Left lung (tissue), 10 donors: ENCODE data around the gene SCG5. TPM values are rescaled to one million over a fixed set of nuclear protein-coding genes. Genes with fewer than 3 reads are reported as not detected.
A peak's percentile ranks its signal among the peaks of the same experiment; 100 is the strongest.

ENCODE experiments used
- ATAC-seq: fragments of 200-7000 bp; cut with Tn5 transposase; one replicate; pipeline ENCODE4 v1.9.1; 2020; ENCODE audit warnings: moderate library complexity
- DNase-seq, 4 donors: peaks; one replicate each; pipeline ENCODE4 v3.0.0-alpha.2; 2013 to 2020
- H3K27ac ChIP-seq, 2 donors: fragments of 200-600 bp; sonication (generic) in 1 of 2; one replicate each; pipeline versions ENCODE4 v1.5.0 to v1.8.0; 2020 to 2021
- H3K27me3 ChIP-seq, 2 donors: fragments of 200-600 bp; sonication (generic) in 1 of 2; one replicate each; pipeline versions ENCODE4 v1.5.0 to v1.8.0; 2020 to 2021
- H3K36me3 ChIP-seq, 2 donors: fragments of 200-600 bp; sonication (generic) in 1 of 2; one replicate each; pipeline versions ENCODE4 v1.5.0 to v1.8.0; 2020 to 2021
- H3K4me1 ChIP-seq, 2 donors: fragments of 200-600 bp; one replicate each; pipeline ENCODE4 v1.8.0; 2021
- H3K4me3 ChIP-seq, 2 donors: fragments of 200-600 bp; sonication (generic) in 1 of 2; one replicate each; pipeline versions ENCODE4 v1.5.0 to v1.8.0; 2020 to 2021; ENCODE audit warnings: mild to moderate bottlenecking in 1 of 2
- H3K9me3 ChIP-seq, 2 donors: fragments of 200-600 bp; sonication (generic) in 1 of 2; one replicate each; pipeline versions ENCODE4 v1.5.0 to v1.8.0; 2020 to 2021
- CTCF ChIP-seq, 2 donors: fragments of 200-600 bp; sonication (generic) in 1 of 2; IDR thresholded peaks; one replicate each; pipeline versions ENCODE4 v1.5.0 to v1.8.0; 2021; ENCODE audit warnings: antibody characterized with exemption in 2 of 2
- intact Hi-C, 2 donors: fragments of 100-400 bp; cut with DNase I; formaldehyde crosslinking; loops; one replicate each; pipeline versions ENCODE4 v1.11.2 to v1.14.2; 2022
- polyA plus RNA-seq, 6 donors: library from polyadenylated mRNA; unstranded; fragments of 120-200 nt; gene quantifications; one replicate each; pipeline ENCODE4 v1.2.1, GENCODE V29; 2013; ENCODE audit not compliant: insufficient read length in 6 of 6
- total RNA-seq, 2 donors: library from RNA; stranded (reverse); fragmentation: NEBNext Ultra II Directional; extraction: Animal tissue kit (Norgen Biotek cat#: 25700); gene quantifications; one replicate each; pipeline ENCODE4 v1.2.1, GENCODE V29; 2021
- donor health status: DM: no; HTN: yes; CAD: no.
- donor health status: DM: no; HTN: no; CAD: no.

SCG5 gene
- total and polyA plus RNA-seq, 8 donors = 0.73 to 12.7 (median 7.7) TPM

GRCh38 chr15:32685576-32685975, 44.1 kb downstream of the SCG5 start:
- no peaks in the 10 kb centered on the region for H3K27me3 ChIP-seq
- intact Hi-C loops = no loop called here
- H3K36me3 ChIP-seq = no peaks in the 10 kb centered on the region
- DNase-seq (no peak), ATAC-seq (no peak)
- no peak overlapping the region for H3K27ac ChIP-seq
- H3K4me3 ChIP-seq = no peak overlapping the region
- TF ChIP-seq CTCF (IDR thresholded peaks at IDR 0.05) = no peak
- no peaks in the 10 kb centered on the region for H3K9me3 ChIP-seq
- H3K4me1 ChIP-seq = peaks cover 0 to 6% of the 10 kb centered on the region in 2 donors

- intact Hi-C loops = no loop called here
- DNase-seq (no peak), ATAC-seq (no peak)
- TF ChIP-seq CTCF (IDR thresholded peaks at IDR 0.05) = no peak
- Histone ChIP-seq H3K27me3 (no peaks in the 10 kb centered on the region), H3K9me3 (no peaks in the 10 kb centered on the region), H3K27ac (no peak overlapping the region), H3K4me1 (peaks cover 0 to 3% of the 10 kb centered on the region in 2 donors), H3K4me3 (no peak overlapping the region), H3K36me3 (no peaks in the 10 kb centered on the region)
These were observed 46.0 kb downstream of the SCG5 start for GRCh38 chr15:32687556-32687955.

GRCh38 chr15:32688151-32688639, 46.7 kb downstream of the SCG5 start:
- peak; percentile 67 for ATAC-seq
- no peak overlapping the region for H3K4me3 ChIP-seq
- TF ChIP-seq CTCF (IDR thresholded peaks at IDR 0.05) = no peak
- H3K9me3 ChIP-seq = no peaks in the 10 kb centered on the region
- peak in 2 of 4 donors; percentile 44 to 58 for DNase-seq
- no peaks in the 10 kb centered on the region for H3K4me1 ChIP-seq
- no peaks in the 10 kb centered on the region for H3K36me3 ChIP-seq
- H3K27me3 ChIP-seq = no peaks in the 10 kb centered on the region
- H3K27ac ChIP-seq = no peak overlapping the region
- intact Hi-C loops = no loop called here

GRCh38 chr15:32690941-32691688, 49.6 kb downstream of the SCG5 start:
- no peaks in the 10 kb centered on the region for H3K36me3 ChIP-seq
- no peaks in the 10 kb centered on the region for H3K4me1 ChIP-seq
- DNase-seq = peak in 1 of 4 donors; percentile 21
- intact Hi-C loops = no loop called here
- TF ChIP-seq CTCF (IDR thresholded peaks at IDR 0.05) = no peak
- no peak for ATAC-seq
- no peaks in the 10 kb centered on the region for H3K27me3 ChIP-seq
- no peaks in the 10 kb centered on the region for H3K9me3 ChIP-seq
- H3K4me3 ChIP-seq = no peak overlapping the region
- no peak overlapping the region for H3K27ac ChIP-seq

GRCh38 chr15:32691689-32692038, 50.2 kb downstream of the SCG5 start:
- no peak for DNase-seq
- intact Hi-C loops = no loop called here
- H3K4me3 ChIP-seq = no peak overlapping the region
- no peaks in the 10 kb centered on the region for H3K9me3 ChIP-seq
- TF ChIP-seq CTCF (IDR thresholded peaks at IDR 0.05) = no peak
- no peaks in the 10 kb centered on the region for H3K27me3 ChIP-seq
- no peaks in the 10 kb centered on the region for H3K4me1 ChIP-seq
- H3K36me3 ChIP-seq = no peaks in the 10 kb centered on the region
- no peak overlapping the region for H3K27ac ChIP-seq
- ATAC-seq = no peak
